H1 (cell line): ENCODE data around the gene TRABD2B. TPM values are rescaled to one million over a fixed set of nuclear protein-coding genes. Genes with fewer than 3 reads are reported as not detected.

Experiments
- CTCF ChIA-PET: fragments of 300-600 bp; sonication (Branson Sonifier 250); formaldehyde crosslinking; loops from one replicate; lab custom pipeline; 2021; ENCODE audit not compliant: partially characterized antibody; lab: Charles Lee
- POLR2A ChIA-PET: fragments of 300-600 bp; sonication (Branson Sonifier 250); formaldehyde crosslinking; loops from one replicate; lab custom pipeline; 2021; ENCODE audit warnings: inconsistent platforms; ENCODE audit not compliant: partially characterized antibody; lab: Charles Lee
- DNase-seq, 2 experiments: peaks; one replicate each; pipeline versions ENCODE4 v3.0.0 to v3.0.0-alpha.2; 2010 to 2022; ENCODE audit warnings: low spot score in 2 of 2, low read depth in 1 of 2, mixed read lengths in 1 of 2
- FAIRE-seq: peaks from 2 replicates; lab custom pipeline; 2011; peaks lifted over from hg19 to GRCh38; lab: Jason Lieb, UNC
- H2AFZ ChIP-seq: 2 replicates; pipeline ENCODE4 v1.8.1; 2012; ENCODE audit warnings: low read length, inconsistent platforms
- H2AK5ac ChIP-seq: 2 replicates; pipeline ENCODE4 v1.6.1; 2013; ENCODE audit warnings: low read depth, low read length
- H2BK120ac ChIP-seq: replicated peaks from 2 replicates; pipeline ENCODE3; 2013; ENCODE audit warnings: low read depth, low read length, inconsistent platforms
- H2BK12ac ChIP-seq: 2 replicates; pipeline ENCODE4 v1.6.1; 2013; ENCODE audit warnings: low read depth, low read length
- H2BK15ac ChIP-seq: 2 replicates; pipeline ENCODE4 v1.6.1; 2013; ENCODE audit warnings: low read length
- H2BK20ac ChIP-seq: 2 replicates; pipeline ENCODE4 v1.6.1; 2013; ENCODE audit warnings: low read length
- H2BK5ac ChIP-seq: 2 replicates; pipeline ENCODE4 v1.6.1; 2013; ENCODE audit warnings: low read depth, low read length
- H3K14ac ChIP-seq: 2 replicates; pipeline ENCODE4 v1.6.1; 2013; ENCODE audit warnings: inconsistent platforms; ENCODE audit not compliant: insufficient read length
- H3K18ac ChIP-seq: 2 replicates; pipeline ENCODE4 v1.6.1; 2013; ENCODE audit warnings: low read length; ENCODE audit errors: extremely low read depth
- H3K23ac ChIP-seq: 2 replicates; pipeline ENCODE4 v1.6.1; 2013; ENCODE audit warnings: inconsistent platforms; ENCODE audit not compliant: insufficient read length
- H3K23me2 ChIP-seq: 2 replicates; pipeline ENCODE4 v1.6.1; 2013; ENCODE audit warnings: low read depth, low read length
- H3K27ac ChIP-seq: 2 replicates; pipeline ENCODE4 v1.6.1; 2011; ENCODE audit warnings: low read depth, low read length, inconsistent platforms
- H3K27me3 ChIP-seq, 4 experiments: replicated peaks in 1 of 4; 1 replicate in 1 of 4; 2 replicates in 3 of 4; pipeline versions ENCODE4 v1.6.1 to v1.8.1; 2011 to 2013; ENCODE audit warnings: low read length in 3 of 4, mild to moderate bottlenecking in 3 of 4, inconsistent platforms in 2 of 4, mixed read lengths in 2 of 4, moderate library complexity in 1 of 4; ENCODE audit not compliant: control insufficient read depth in 3 of 4, insufficient read depth in 3 of 4; ENCODE audit errors: extremely low read depth in 1 of 4
- H3K36me3 ChIP-seq, 4 experiments: 2 replicates each; pipeline versions ENCODE4 v1.6.1 to v1.8.1; 2011 to 2013; ENCODE audit warnings: mild to moderate bottlenecking in 4 of 4, low read length in 3 of 4, moderate library complexity in 2 of 4, control low read depth in 1 of 4, inconsistent platforms in 1 of 4; ENCODE audit not compliant: insufficient read depth in 4 of 4, control insufficient read depth in 2 of 4
- H3K4ac ChIP-seq: replicated peaks from 2 replicates; pipeline ENCODE3; 2013; ENCODE audit warnings: low read length, low read depth, mixed read lengths, inconsistent platforms; ENCODE audit not compliant: insufficient read length
- H3K4me1 ChIP-seq, 4 experiments: replicated peaks in 1 of 4; 1 replicate in 1 of 4; 2 replicates in 3 of 4; pipeline versions ENCODE4 v1.6.1 to v1.8.1; 2011 to 2013; ENCODE audit warnings: low read length in 3 of 4, inconsistent platforms in 2 of 4, mixed read lengths in 1 of 4; ENCODE audit not compliant: insufficient read depth in 4 of 4, control insufficient read depth in 3 of 4
- H3K4me2 ChIP-seq, 2 experiments: 2 replicates each; pipeline versions ENCODE4 v1.6.1 to v1.8.1; 2011 to 2013; ENCODE audit warnings: low read depth in 2 of 2, low read length in 2 of 2, control low read depth in 1 of 2, inconsistent platforms in 1 of 2, mild to moderate bottlenecking in 1 of 2; ENCODE audit not compliant: insufficient read depth in 1 of 2
- H3K4me3 ChIP-seq, 4 experiments: fragments of 200-600, 300-600 bp in 1 of 4; sonication (generic), shearing (Covaris generic), sonication (Bioruptor Twin) in 1 of 4; 2 replicates each; pipeline versions ENCODE4 v1.5.1 to v1.8.1; 2011 to 2016; ENCODE audit warnings: low read length in 4 of 4, low read depth in 3 of 4, control low read depth in 2 of 4, inconsistent platforms in 2 of 4, mild to moderate bottlenecking in 2 of 4, mixed read lengths in 1 of 4, moderate library complexity in 1 of 4; ENCODE audit not compliant: insufficient read depth in 2 of 4; ENCODE audit errors: extremely low read depth in 1 of 4
- H3K56ac ChIP-seq: replicated peaks from 2 replicates; pipeline ENCODE3; 2013; ENCODE audit warnings: low read depth, mild to moderate bottlenecking, mixed read lengths, low read length, inconsistent platforms; ENCODE audit not compliant: insufficient read length
- H3K79me1 ChIP-seq: 2 replicates; pipeline ENCODE4 v1.6.1; 2013; ENCODE audit warnings: low read depth, low read length, control low read depth
- H3K79me2 ChIP-seq, 2 experiments: 2 replicates each; pipeline versions ENCODE4 v1.6.1 to v1.8.1; 2012 to 2013; ENCODE audit warnings: low read length in 2 of 2, mild to moderate bottlenecking in 2 of 2, inconsistent platforms in 1 of 2; ENCODE audit not compliant: insufficient read depth in 2 of 2, control insufficient read depth in 1 of 2
- H3K9ac ChIP-seq, 4 experiments: replicated peaks in 1 of 4; 1 replicate in 1 of 4; 2 replicates in 3 of 4; pipeline versions ENCODE4 v1.6.1 to v1.8.1; 2011 to 2013; ENCODE audit warnings: low read depth in 3 of 4, low read length in 3 of 4, control low read depth in 2 of 4, mild to moderate bottlenecking in 2 of 4, moderate library complexity in 2 of 4, inconsistent platforms in 1 of 4; ENCODE audit errors: extremely low read depth in 1 of 4
- H3K9me3 ChIP-seq, 2 experiments: 2 replicates each; pipeline versions ENCODE4 v1.6.1 to v1.8.1; 2012 to 2013; ENCODE audit warnings: mild to moderate bottlenecking in 2 of 2, moderate library complexity in 2 of 2, control low read depth in 1 of 2, inconsistent platforms in 1 of 2, low read depth in 1 of 2, low read length in 1 of 2, mixed read lengths in 1 of 2; ENCODE audit not compliant: insufficient read depth in 2 of 2
- H4K20me1 ChIP-seq, 2 experiments: replicated peaks in 1 of 2; 2 replicates each; pipeline versions ENCODE3 to v1.8.1; 2011 to 2013; ENCODE audit warnings: inconsistent platforms in 2 of 2, low read length in 2 of 2, mild to moderate bottlenecking in 1 of 2; ENCODE audit not compliant: insufficient read depth in 2 of 2, control insufficient read depth in 1 of 2
- H4K5ac ChIP-seq: 2 replicates; pipeline ENCODE4 v1.6.1; 2013; ENCODE audit warnings: low read length, low read depth, mixed read lengths, inconsistent platforms; ENCODE audit not compliant: insufficient read length
- H4K8ac ChIP-seq: 2 replicates; pipeline ENCODE4 v1.8.0; 2013; ENCODE audit warnings: mild to moderate bottlenecking, moderate library complexity, low read length, inconsistent platforms; ENCODE audit not compliant: insufficient read depth; ENCODE audit errors: extremely low read depth
- H4K91ac ChIP-seq: replicated peaks from 2 replicates; pipeline ENCODE3; 2013; ENCODE audit warnings: low read length, mixed read lengths, inconsistent platforms; ENCODE audit not compliant: insufficient read length
- ASH2L ChIP-seq: fragments of 200-600, 300-600 bp; sonication (generic); IDR thresholded peaks from one replicate; pipeline ENCODE4 v1.7.1; 2017; ENCODE audit warnings: low read length
- BACH1 ChIP-seq: IDR thresholded peaks from 2 replicates; pipeline ENCODE4 v1.6.1; 2012; ENCODE audit warnings: low read length, improper control_type of control experiment
- BCL11A ChIP-seq, 2 experiments: IDR thresholded peaks; one replicate each; pipeline ENCODE4 v1.6.1; 2011; ENCODE audit warnings: low read depth in 2 of 2, low read length in 2 of 2, mild to moderate bottlenecking in 2 of 2
- BRCA1 ChIP-seq: IDR thresholded peaks from 2 replicates; pipeline ENCODE4 v1.6.1; 2012; ENCODE audit warnings: low read depth, low read length, improper control_type of control experiment
- GABPA ChIP-seq: IDR thresholded peaks from 2 replicates; pipeline ENCODE4 v1.6.1; 2011; ENCODE audit warnings: mild to moderate bottlenecking, low read length, moderate library complexity, borderline replicate concordance; ENCODE audit not compliant: insufficient read depth
- JUN ChIP-seq: IDR thresholded peaks from 2 replicates; pipeline ENCODE4 v1.6.1; 2011; ENCODE audit warnings: low read depth, mild to moderate bottlenecking, improper control_type of control experiment, low read length
- KDM5A ChIP-seq: fragments of 200-600 bp; IDR thresholded peaks from 2 replicates; pipeline ENCODE4 v1.7.1; 2012; ENCODE audit warnings: mild to moderate bottlenecking, low read length, inconsistent platforms, mixed read lengths
- SIX5 ChIP-seq: IDR thresholded peaks from 2 replicates; pipeline ENCODE4 v1.6.1; 2011; ENCODE audit warnings: mild to moderate bottlenecking, low read depth, low read length
- SP2 ChIP-seq: IDR thresholded peaks from 2 replicates; pipeline ENCODE4 v1.6.1; 2012; ENCODE audit warnings: mild to moderate bottlenecking, low read length, inconsistent platforms
- TAF7 ChIP-seq: optimal IDR thresholded peaks from 2 replicates; pipeline ENCODE3; 2011; ENCODE audit warnings: low read depth, mild to moderate bottlenecking, inconsistent platforms, low read length, moderate library complexity, borderline replicate concordance
- WGBS, 2 experiments: shearing (Covaris generic) in 1 of 2; methylation state at CpG; one replicate each; pipeline versions ENCODE4 v1.1.6 to v1.1.7; 2013 to 2015; ENCODE audit warnings: low lambda C conversion rate in 2 of 2, mixed read lengths in 2 of 2, inconsistent platforms in 1 of 2, low coverage in 1 of 2, missing lambda C conversion rate in 1 of 2; ENCODE audit not compliant: insufficient replicate concordance in 2 of 2, insufficient coverage in 1 of 2, insufficient read length in 1 of 2; ENCODE audit errors: extremely low coverage in 1 of 2, missing lambda C conversion rate in 1 of 2; 5-methylcytosine and 5-hydroxymethylcytosine counted together
- polyA plus RNA-seq, 7 experiments: library from polyadenylated mRNA; depleted of rRNA in 3 of 7; stranded (reverse) in 5 of 7; unstranded in 2 of 7; fragments of >200 nt in 5 of 7; fragments of 200-250 nt in 2 of 7; gene quantifications; 1 replicate in 5 of 7; 2 replicates in 1 of 7; 4 replicates in 1 of 7; pipeline versions ENCODE4 v1.2.1 to v1.2.3, GENCODE V29; 2011 to 2013; ENCODE audit warnings: missing spikeins in 2 of 7, mixed read lengths in 2 of 7
- total RNA-seq: library from RNA; stranded (reverse); fragmentation: NEBNext Ultra II Directional; extraction: Animal tissue kit (Norgen Biotek cat#: 25700); gene quantifications from 2 replicates; pipeline ENCODE4 v1.2.1, GENCODE V29; 2021
- TF ChIP-seq, protein P1 (sequence below): IDR thresholded peaks from 2 replicates; pipeline ENCODE4 v1.6.1; 2012; ENCODE audit warnings: inconsistent platforms
- TF ChIP-seq, protein P2 (sequence below): IDR thresholded peaks from 2 replicates; pipeline ENCODE4 v1.6.1; 2011; ENCODE audit warnings: low read depth, mild to moderate bottlenecking, low read length; ENCODE audit not compliant: insufficient read depth

TRABD2B gene
- total and polyA plus RNA-seq, 2 of the 8 experiments (the other 6 are each of a cell fraction or from before 2014, with no cell fraction given) = 0.95 to 3.4 TPM

DNA sequence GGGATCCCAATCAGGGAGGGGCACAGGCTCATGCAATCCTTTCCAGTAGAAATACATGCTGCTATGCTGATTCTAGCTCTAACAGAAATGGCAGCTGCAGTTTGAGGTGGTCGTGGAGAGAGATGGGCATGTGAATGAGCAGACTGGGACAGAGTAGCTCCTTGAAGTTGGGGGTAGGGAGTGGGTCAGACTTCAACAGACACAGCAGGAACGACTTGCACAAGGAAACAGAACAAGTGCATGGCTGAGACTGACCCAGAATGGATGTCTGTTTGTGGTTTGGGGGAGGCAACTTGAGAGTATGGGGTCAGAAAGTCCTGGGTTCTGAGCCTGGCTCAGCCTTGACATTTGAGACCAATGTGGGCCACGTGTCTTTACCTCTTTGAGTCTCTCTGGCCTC is 25.1 kb upstream of the TRABD2B start:
- Histone ChIP-seq H3K4me1 (peaks cover 0 to 6% (median 0%) of the 10 kb centered on the region in 4 experiments; a peak in 1 of 7 replicates), H2BK12ac (no peak overlapping the region), H2BK120ac (no peak overlapping the region), H3K9me3 (no peaks in the 10 kb centered on the region; a peak in 1 of 4 replicates), H4K91ac (no peak overlapping the region), H4K8ac (no peak overlapping the region; the same call in 1 of the 2 replicates), H3K4me2 (no peak overlapping the region), H3K79me2 (no peaks in the 10 kb centered on the region), H2AK5ac (no peak overlapping the region), H3K18ac (no peak overlapping the region), H4K5ac (no peak overlapping the region), H3K23me2 (no peaks in the 10 kb centered on the region), H3K9ac (no peak overlapping the region), H3K23ac (no peak overlapping the region), H3K36me3 (no peaks in the 10 kb centered on the region), H4K20me1 (no peaks in the 10 kb centered on the region), H3K27ac (no peak overlapping the region), H2AFZ (no peak overlapping the region), H3K56ac (no peak overlapping the region), H2BK20ac (no peak overlapping the region), H2BK5ac (no peak overlapping the region), H3K79me1 (no peaks in the 10 kb centered on the region), H2BK15ac (no peak overlapping the region), H3K4me3 (no peak overlapping the region), H3K27me3 (no peaks in the 10 kb centered on the region), H3K4ac (no peak overlapping the region), H3K14ac (no peak overlapping the region)
- CTCF ChIA-PET = interaction anchor here (1.1 to 1.2 kb wide), 2 partner anchors 39 to 40 kb away, joined by 3 read pairs; no protein-coding TSS in a partner anchor
- WGBS, 2 experiments = 78% methylated on average over 3 of the region's 3 CpGs; no CpG with 5 or more reads in 1 of the 2 experiments
- FAIRE-seq (no peak), DNase-seq (no peak)
- POLR2A ChIA-PET = interaction anchor here (1.0 kb wide), 1 partner anchor 10 kb away, joined by 3 read pairs; no protein-coding TSS in a partner anchor
- TF ChIP-seq TAF7 = no peak
- no peak for TF ChIP-seq BACH1
- no peak for TF ChIP-seq GABPA
- TF ChIP-seq, protein P1, sequence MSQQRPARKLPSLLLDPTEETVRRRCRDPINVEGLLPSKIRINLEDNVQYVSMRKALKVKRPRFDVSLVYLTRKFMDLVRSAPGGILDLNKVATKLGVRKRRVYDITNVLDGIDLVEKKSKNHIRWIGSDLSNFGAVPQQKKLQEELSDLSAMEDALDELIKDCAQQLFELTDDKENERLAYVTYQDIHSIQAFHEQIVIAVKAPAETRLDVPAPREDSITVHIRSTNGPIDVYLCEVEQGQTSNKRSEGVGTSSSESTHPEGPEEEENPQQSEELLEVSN = no peak
- no peak for TF ChIP-seq BCL11A (IDR thresholded peaks at IDR 0.05; ENCODE audit: low read depth in 2 of 2, low read length in 2 of 2)
- no peak for TF ChIP-seq JUN
- TF ChIP-seq BRCA1 = no peak
- TF ChIP-seq KDM5A = no peak
- TF ChIP-seq, protein P2, sequence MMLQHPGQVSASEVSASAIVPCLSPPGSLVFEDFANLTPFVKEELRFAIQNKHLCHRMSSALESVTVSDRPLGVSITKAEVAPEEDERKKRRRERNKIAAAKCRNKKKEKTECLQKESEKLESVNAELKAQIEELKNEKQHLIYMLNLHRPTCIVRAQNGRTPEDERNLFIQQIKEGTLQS = no peak
- TF ChIP-seq ASH2L = no peak
- no peak for TF ChIP-seq SP2
- TF ChIP-seq SIX5 = no peak
